Cardiac septum (tissue), 1 donor: ENCODE results near the gene MAST4. TPM values are rescaled to one million over a fixed set of nuclear protein-coding genes. Genes with fewer than 3 reads are reported as not detected.
A peak's percentile ranks its signal among the peaks of the same experiment; 100 is the strongest.
"Not testable (repeated sequence)": the region's sequence is repeated elsewhere in the genome, so short reads cannot be mapped to it uniquely, and the experiment has no call there.

Experiments
- DNase-seq: peaks from one replicate; pipeline ENCODE4 v3.0.0-alpha.2; 2020; ENCODE audit warnings: low spot score
- intact Hi-C: fragments of 100-400 bp; cut with DNase I; formaldehyde crosslinking; loops from one replicate; pipeline ENCODE4 v1.14.0; 2022
- total RNA-seq: library from RNA; stranded (reverse); fragmentation: NEBNext Ultra II Directional; extraction: Animal tissue kit (Norgen Biotek cat#: 25700); gene quantifications from one replicate; pipeline ENCODE4 v1.2.1, GENCODE V29; 2021
- donor health status: DM: no; HTN: no; CAD: no.

MAST4 gene
- total RNA-seq, 1 donor from 2014 or later: 91.4 TPM

DNA sequence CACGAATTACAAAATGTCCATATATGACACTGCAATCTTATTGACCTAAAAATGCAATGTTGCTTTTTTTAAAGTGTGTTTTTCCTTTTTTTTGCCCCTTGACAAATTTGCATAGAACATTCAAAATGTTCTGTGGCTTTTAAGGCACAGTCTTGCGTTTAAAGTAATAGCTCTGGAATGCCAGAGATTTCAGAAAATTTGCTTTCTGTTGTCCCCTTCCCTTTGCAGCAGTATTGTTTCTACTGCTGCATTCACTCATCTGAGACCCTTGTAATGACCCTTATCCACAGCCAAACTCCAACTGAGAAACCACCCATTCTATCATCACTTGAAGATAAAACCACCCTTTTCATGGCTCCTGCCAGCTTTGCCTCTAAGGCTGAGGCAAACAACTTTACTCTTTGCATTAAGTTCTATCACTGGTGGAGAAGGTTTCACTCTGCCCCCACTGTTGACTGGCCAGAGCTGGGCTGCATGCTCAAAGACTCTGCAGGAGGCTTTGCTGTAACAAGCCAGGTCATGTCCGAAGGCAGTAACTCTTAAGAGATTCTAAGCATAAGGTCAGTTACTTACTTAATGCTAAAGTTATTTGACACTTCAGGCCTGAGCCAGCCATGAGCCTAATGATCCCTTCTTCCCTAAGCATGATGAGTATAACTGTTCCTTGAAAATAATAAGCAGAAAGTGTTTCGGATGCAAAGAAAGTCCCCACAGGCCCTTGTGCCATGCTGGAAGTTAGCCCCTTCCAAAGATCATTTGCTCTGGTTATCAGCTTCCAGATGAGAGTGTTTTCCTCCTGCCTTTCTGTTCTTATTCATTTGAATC lies 498.5 kb downstream of the MAST4 start:
- intact Hi-C loops: loop anchor here (2.0 to 5.0 kb wide), 3 partner anchors 32 to 107 kb away; no protein-coding TSS in a partner anchor
- DNase-seq: no peak

- intact Hi-C loops: loop anchor here (2.0 to 5.0 kb wide), 3 partner anchors 33 to 108 kb away; no protein-coding TSS in a partner anchor
- DNase-seq: peak; percentile 81
Measured at GRCh38 chr5:67095346-67096171, 499.4 kb downstream of the MAST4 start.

- intact Hi-C loops: loop anchor here (5.0 kb wide), 2 partner anchors 36 to 111 kb away; no protein-coding TSS in a partner anchor
- no peak for DNase-seq
Measured at GRCh38 chr5:67098656-67099055, 502.5 kb downstream of the MAST4 start.

DNA sequence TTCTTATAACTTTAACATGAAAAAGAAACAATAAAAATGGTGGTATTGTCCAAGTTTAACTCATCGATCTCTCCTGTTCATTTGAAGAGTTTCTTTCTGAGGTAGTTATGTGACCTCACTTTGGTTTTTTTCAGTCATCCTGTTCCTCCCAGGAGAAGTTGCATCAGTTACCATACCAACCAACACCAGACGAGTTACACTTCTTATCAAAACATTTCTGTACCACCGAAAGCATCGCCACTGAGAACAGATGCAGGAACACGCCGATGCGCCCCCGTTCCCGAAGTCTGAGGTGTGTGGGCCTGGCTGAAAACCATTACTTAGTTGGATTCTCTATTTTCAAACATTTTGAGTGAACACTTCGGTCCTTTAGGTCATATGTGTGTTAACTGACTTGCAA lies 504.1 kb downstream of the MAST4 start:
- intact Hi-C loops: no loop called here
- DNase-seq: no peak

- DNase-seq: no peak
- intact Hi-C loops: no loop called here
Measured at GRCh38 chr5:67102708-67103107, 506.5 kb downstream of the MAST4 start.

GRCh38 chr5:67104859-67105258 lies 508.7 kb downstream of the MAST4 start:
- no peak for DNase-seq
- intact Hi-C loops: no loop called here

- intact Hi-C loops: no loop called here
- DNase-seq: no peak
Measured at GRCh38 chr5:67105270-67105669, 509.1 kb downstream of the MAST4 start.

GRCh38 chr5:67106626-67107342 lies 510.6 kb downstream of the MAST4 start:
- intact Hi-C loops: no loop called here
- no peak for DNase-seq

GRCh38 chr5:67111779-67112178 lies 515.6 kb downstream of the MAST4 start:
- DNase-seq: no peak
- intact Hi-C loops: no loop called here

- DNase-seq: no peak
- intact Hi-C loops: no loop called here
Measured at GRCh38 chr5:67115246-67115645, 519.1 kb downstream of the MAST4 start.

GRCh38 chr5:67115817-67116216 lies 519.6 kb downstream of the MAST4 start:
- intact Hi-C loops: no loop called here
- no peak for DNase-seq

DNA sequence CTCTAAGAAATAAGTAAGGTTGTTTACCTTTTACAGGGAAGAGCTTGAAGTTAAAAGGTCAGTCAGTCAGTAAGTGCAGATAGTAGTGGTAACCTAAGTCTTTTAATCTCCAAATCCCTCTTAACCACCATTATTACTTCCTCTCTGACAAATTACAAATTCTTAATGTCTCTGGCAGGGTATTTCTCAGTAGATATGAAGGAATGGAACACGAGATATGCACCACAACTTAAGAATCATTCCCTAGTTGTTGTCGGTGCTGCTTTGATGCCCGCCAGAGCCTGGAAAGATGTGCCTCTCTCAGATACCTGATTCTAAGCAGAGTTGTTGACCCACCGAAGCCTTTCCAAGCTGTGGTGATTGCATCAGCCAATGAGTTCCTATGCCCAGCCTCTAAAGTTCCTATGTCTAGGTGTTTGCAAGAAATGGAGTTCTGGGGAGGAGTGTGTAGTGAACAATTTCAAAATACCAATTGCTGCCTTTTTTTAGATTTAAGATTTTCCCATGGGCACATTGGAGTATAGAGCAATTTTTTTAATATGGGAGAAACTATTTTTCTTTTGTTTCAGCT lies 521.9 kb downstream of the MAST4 start:
- intact Hi-C loops: no loop called here

DNA sequence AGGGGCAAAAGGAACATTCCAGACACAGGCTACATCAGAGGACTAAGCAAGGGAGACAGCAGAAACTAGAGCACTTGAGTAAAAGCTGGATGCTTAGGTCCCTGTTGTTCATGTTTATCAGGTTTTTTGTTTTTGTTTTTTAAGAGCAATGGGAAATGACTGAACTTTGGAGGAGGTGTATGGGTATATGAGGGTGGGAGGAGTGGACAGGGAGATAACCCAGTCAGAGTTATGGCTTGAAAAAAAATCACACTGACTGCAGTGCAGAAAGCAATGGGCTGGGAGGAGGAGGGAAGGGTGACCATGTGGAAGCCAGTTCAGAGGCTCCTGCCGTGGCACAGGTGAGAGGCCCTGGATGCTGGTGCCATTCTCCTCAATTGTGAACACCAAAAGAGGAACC lies 522.8 kb downstream of the MAST4 start:
- no peak for DNase-seq
- intact Hi-C loops: no loop called here

More for the DNA sequence above, 521.9 kb downstream of the MAST4 start:
- no peak for DNase-seq

GRCh38 chr5:67120032-67120431 lies 523.8 kb downstream of the MAST4 start:
- DNase-seq: no peak
- intact Hi-C loops: no loop called here

- intact Hi-C loops: no loop called here
- DNase-seq: no peak
Measured at GRCh38 chr5:67123819-67124218, 527.6 kb downstream of the MAST4 start.

- intact Hi-C loops: no loop called here
Measured at GRCh38 chr5:67124556-67124955, 528.4 kb downstream of the MAST4 start.

DNA sequence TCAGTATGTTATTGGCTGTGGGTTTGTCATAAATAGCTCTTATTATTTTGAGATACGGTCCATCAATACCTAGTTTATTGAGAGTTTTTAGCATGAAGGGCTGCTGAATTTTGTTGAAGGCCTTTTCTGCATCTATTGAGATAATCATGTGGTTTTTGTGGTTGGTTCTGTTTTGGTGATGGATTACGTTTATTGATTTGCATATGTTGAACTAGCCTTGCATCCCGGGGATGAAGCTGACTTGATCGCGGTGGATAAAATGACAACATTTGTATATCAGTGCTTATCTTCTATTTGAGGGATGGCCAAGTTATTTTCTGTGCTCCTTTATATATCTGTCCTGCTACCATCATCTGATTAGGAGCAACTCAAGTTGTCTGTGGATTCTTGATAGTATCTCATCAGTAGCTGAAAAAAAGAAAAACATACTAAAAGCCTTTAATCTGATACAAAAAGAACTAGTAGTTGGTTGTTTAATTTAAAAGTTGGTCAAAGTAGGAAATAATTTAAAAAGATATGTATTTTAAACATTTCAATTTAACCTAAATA lies 531.2 kb downstream of the MAST4 start:
- DNase-seq, intact Hi-C loops: not testable (repeated sequence)

More at GRCh38 chr5:67124556-67124955, 528.4 kb downstream of the MAST4 start:
- no peak for DNase-seq

GRCh38 chr5:67129768-67130167 lies 533.6 kb downstream of the MAST4 start:
- no peak for DNase-seq
- intact Hi-C loops: no loop called here

DNA sequence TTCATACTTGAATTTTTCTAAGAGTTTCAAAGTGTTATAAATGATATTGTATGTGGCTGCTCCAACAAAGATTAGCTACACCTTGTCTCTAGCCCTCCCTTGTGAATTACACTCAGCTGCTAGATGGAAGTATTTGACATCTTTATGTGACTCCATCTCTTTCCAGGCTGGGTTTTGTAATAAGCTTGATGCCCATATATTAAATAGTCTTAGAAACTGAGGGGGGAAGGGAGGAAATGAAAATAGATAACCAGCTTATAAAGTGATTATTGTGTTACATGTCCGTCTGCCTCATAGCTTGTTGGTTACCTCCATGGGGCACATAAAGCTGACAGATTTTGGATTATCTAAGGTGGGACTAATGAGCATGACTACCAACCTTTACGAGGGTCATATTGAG lies 537.0 kb downstream of the MAST4 start:
- DNase-seq: no peak
- intact Hi-C loops: no loop called here
